Sigmoid colon (tissue), 7 donors: ENCODE results near the gene MYH14. TPM values are rescaled to one million over a fixed set of nuclear protein-coding genes. Genes with fewer than 3 reads are reported as not detected.

Experiments used
- DNase-seq: peaks from one replicate; pipeline ENCODE4 v3.0.0-alpha.2; 2019
- H3K27ac ChIP-seq, 4 donors: fragments of 200-600 bp; sonication (generic); one replicate each; pipeline ENCODE4 v1.5.1; 2016 to 2019; ENCODE audit warnings: mild to moderate bottlenecking in 1 of 4
- H3K27me3 ChIP-seq, 3 donors: fragments of 200-600 bp; sonication (generic); one replicate each; pipeline ENCODE4 v1.5.1; 2019; ENCODE audit warnings: mild to moderate bottlenecking in 1 of 3
- H3K36me3 ChIP-seq, 4 donors: fragments of 200-600 bp; sonication (generic); one replicate each; pipeline ENCODE4 v1.5.1; 2016 to 2019
- H3K4me1 ChIP-seq, 4 donors: fragments of 200-600 bp; sonication (generic); one replicate each; pipeline ENCODE4 v1.5.1; 2017 to 2019
- H3K4me3 ChIP-seq, 4 donors: fragments of 200-600 bp; sonication (generic); one replicate each; pipeline ENCODE4 v1.5.1; 2017 to 2019; ENCODE audit warnings: mild to moderate bottlenecking in 2 of 4, moderate library complexity in 1 of 4
- H3K9me3 ChIP-seq, 4 donors: fragments of 200-600 bp in 3 of 4; sonication (generic) in 3 of 4; one replicate each; pipeline versions ENCODE4 v1.5.1 to v1.6.1; 2013 to 2019
- EP300 ChIP-seq, 4 donors: sonication (generic); formaldehyde crosslinking; IDR thresholded peaks; one replicate each; pipeline ENCODE4 v1.6.1; 2017; ENCODE audit warnings: antibody characterized with exemption in 4 of 4
- POLR2A ChIP-seq, 2 donors: fragments of 450-650 bp; IDR thresholded peaks; one replicate each; pipeline ENCODE4 v1.6.1; 2016; ENCODE audit warnings: antibody characterized with exemption in 2 of 2, mild to moderate bottlenecking in 2 of 2, moderate library complexity in 2 of 2
- POLR2AphosphoS5 ChIP-seq, 4 donors: sonication (generic); formaldehyde crosslinking; IDR thresholded peaks; one replicate each; pipeline ENCODE4 v1.6.1; 2017; ENCODE audit warnings: antibody characterized with exemption in 4 of 4
- WGBS, 2 donors: extraction: QIAGEN DNeasy Blood & Tissue Kit; methylation state at CpG; one replicate each; pipeline ENCODE4 v1.1.7; 2013; 5-methylcytosine and 5-hydroxymethylcytosine counted together
- intact Hi-C: fragments of 100-400 bp; cut with DNase I; formaldehyde crosslinking; loops from one replicate; pipeline ENCODE4 v1.15.1; 2023
- polyA plus RNA-seq, 3 donors: library from polyadenylated mRNA; stranded (reverse); fragments of 200-250 nt; gene quantifications; one replicate each; pipeline ENCODE4 v1.2.3, GENCODE V29; 2013
- total RNA-seq, 4 donors: library from RNA; depleted of rRNA; stranded (reverse); fragments of >200 nt; gene quantifications; one replicate each; pipeline ENCODE4 v1.1.0, GENCODE V29; 2016
- TF ChIP-seq, protein P1 (sequence below), 4 experiments: fragments of 450-650 bp in 3 of 4; fragments of 200-600 bp in 1 of 4; IDR thresholded peaks; one replicate each; pipeline ENCODE4 v1.5.1; 2016 to 2019; ENCODE audit warnings: antibody characterized with exemption in 4 of 4, mild to moderate bottlenecking in 3 of 4, moderate library complexity in 2 of 4
- donor health status: healthy with polysubstance abuse.
- donor health status: Bipolar disorder and iron deficiency.
- donor health status: healthy.

Gene MYH14
- total and polyA plus RNA-seq, 7 donors: 0.16 to 479 (median 3.9) TPM

- intact Hi-C loops: no loop called here
- TF ChIP-seq, protein P1, sequence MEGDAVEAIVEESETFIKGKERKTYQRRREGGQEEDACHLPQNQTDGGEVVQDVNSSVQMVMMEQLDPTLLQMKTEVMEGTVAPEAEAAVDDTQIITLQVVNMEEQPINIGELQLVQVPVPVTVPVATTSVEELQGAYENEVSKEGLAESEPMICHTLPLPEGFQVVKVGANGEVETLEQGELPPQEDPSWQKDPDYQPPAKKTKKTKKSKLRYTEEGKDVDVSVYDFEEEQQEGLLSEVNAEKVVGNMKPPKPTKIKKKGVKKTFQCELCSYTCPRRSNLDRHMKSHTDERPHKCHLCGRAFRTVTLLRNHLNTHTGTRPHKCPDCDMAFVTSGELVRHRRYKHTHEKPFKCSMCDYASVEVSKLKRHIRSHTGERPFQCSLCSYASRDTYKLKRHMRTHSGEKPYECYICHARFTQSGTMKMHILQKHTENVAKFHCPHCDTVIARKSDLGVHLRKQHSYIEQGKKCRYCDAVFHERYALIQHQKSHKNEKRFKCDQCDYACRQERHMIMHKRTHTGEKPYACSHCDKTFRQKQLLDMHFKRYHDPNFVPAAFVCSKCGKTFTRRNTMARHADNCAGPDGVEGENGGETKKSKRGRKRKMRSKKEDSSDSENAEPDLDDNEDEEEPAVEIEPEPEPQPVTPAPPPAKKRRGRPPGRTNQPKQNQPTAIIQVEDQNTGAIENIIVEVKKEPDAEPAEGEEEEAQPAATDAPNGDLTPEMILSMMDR (IDR thresholded peaks at IDR 0.05): no peak
- TF ChIP-seq EP300 (IDR thresholded peaks at IDR 0.05) (no peak), POLR2AphosphoS5 (IDR thresholded peaks at IDR 0.05) (no peak), POLR2A (IDR thresholded peaks at IDR 0.05) (no peak)
Observed at GRCh38 chr19:50174100-50174793, 29.2 kb upstream of the MYH14 start.

DNA sequence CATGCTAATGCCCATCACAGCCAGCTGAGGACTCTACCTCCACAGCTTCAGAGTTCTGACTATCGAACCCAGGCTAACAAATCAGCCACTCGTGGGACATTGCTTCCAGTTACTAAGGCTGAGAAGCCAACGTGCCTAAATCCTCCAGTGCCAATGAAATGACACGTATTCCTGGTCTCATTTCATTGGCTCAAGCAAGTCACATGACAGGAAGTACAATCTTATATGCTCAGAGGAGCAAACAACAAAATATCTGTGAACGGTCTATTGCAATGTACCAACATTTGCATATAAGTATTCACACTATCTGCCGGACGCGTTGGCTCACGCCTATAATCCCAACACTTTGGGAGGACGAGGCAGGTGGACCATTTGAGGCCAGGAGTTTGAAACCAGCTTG lies 27.5 kb upstream of the MYH14 start:
- H3K9me3 ChIP-seq: no peaks in the 10 kb centered on the region
- no peak overlapping the region for H3K4me3 ChIP-seq
- TF ChIP-seq EP300 (IDR thresholded peaks at IDR 0.05): no peak
- TF ChIP-seq, protein P1 (IDR thresholded peaks at IDR 0.05): no peak
- TF ChIP-seq POLR2A (IDR thresholded peaks at IDR 0.05): no peak
- TF ChIP-seq POLR2AphosphoS5 (IDR thresholded peaks at IDR 0.05): no peak
- no peak for DNase-seq
- no peak overlapping the region for H3K27ac ChIP-seq
- intact Hi-C loops: no loop called here
- H3K27me3 ChIP-seq: peaks cover 0 to 29% (median 4%) of the 10 kb centered on the region in 3 donors
- H3K36me3 ChIP-seq: no peaks in the 10 kb centered on the region
- WGBS, 2 donors: 88 to 89% methylated on average over 10 of the region's 10 CpGs
- no peaks in the 10 kb centered on the region for H3K4me1 ChIP-seq

More at GRCh38 chr19:50174100-50174793, 29.2 kb upstream of the MYH14 start:
- H3K4me3 ChIP-seq: no peak overlapping the region
- H3K27me3 ChIP-seq: peaks cover 0 to 17% (median 0%) of the 10 kb centered on the region in 3 donors
- H3K36me3 ChIP-seq: no peaks in the 10 kb centered on the region
- no peaks in the 10 kb centered on the region for H3K9me3 ChIP-seq
- 65 to 66% methylated on average over 5 of the region's 5 CpGs for WGBS, 2 donors
- no peaks in the 10 kb centered on the region for H3K4me1 ChIP-seq
- no peak overlapping the region for H3K27ac ChIP-seq
- no peak for DNase-seq

- intact Hi-C loops: no loop called here
- H3K36me3 ChIP-seq: no peaks in the 10 kb centered on the region
- 20 to 72% methylated on average over 9 of the region's 9 CpGs for WGBS, 2 donors
Observed at GRCh38 chr19:50176775-50177174, 26.6 kb upstream of the MYH14 start.

GRCh38 chr19:50178320-50178719 lies 25.1 kb upstream of the MYH14 start:
- Histone ChIP-seq H3K27me3 (peaks cover 0 to 35% (median 8%) of the 10 kb centered on the region in 3 donors), H3K9me3 (no peaks in the 10 kb centered on the region), H3K36me3 (no peaks in the 10 kb centered on the region), H3K27ac (no peak overlapping the region), H3K4me1 (no peaks in the 10 kb centered on the region), H3K4me3 (no peak overlapping the region)
- 10 to 60% methylated on average over 1 of the region's 1 CpG for WGBS, 2 donors
- no peak for TF ChIP-seq EP300 (IDR thresholded peaks at IDR 0.05)
- TF ChIP-seq, protein P1 (IDR thresholded peaks at IDR 0.05): no peak
- TF ChIP-seq POLR2A (IDR thresholded peaks at IDR 0.05): no peak
- TF ChIP-seq POLR2AphosphoS5 (IDR thresholded peaks at IDR 0.05): no peak
- no peak for DNase-seq
- intact Hi-C loops: no loop called here

More at GRCh38 chr19:50176775-50177174, 26.6 kb upstream of the MYH14 start:
- no peak for DNase-seq
- Histone ChIP-seq H3K4me1 (no peaks in the 10 kb centered on the region), H3K9me3 (no peaks in the 10 kb centered on the region), H3K27ac (no peak overlapping the region), H3K27me3 (peaks cover 0 to 32% (median 8%) of the 10 kb centered on the region in 3 donors), H3K4me3 (no peak overlapping the region)
- no peak for TF ChIP-seq EP300 (IDR thresholded peaks at IDR 0.05)
- TF ChIP-seq POLR2A (IDR thresholded peaks at IDR 0.05): no peak
- TF ChIP-seq, protein P1 (IDR thresholded peaks at IDR 0.05): no peak
- TF ChIP-seq POLR2AphosphoS5 (IDR thresholded peaks at IDR 0.05): no peak
